ENCODE results near the gene CALCOCO2. TPM values are rescaled to one million over a fixed set of nuclear protein-coding genes. Genes with fewer than 3 reads are reported as not detected.

The CALCOCO2 gene
- total RNA-seq, 2 experiments from 2014 or later: 15.3 to 64.5 TPM

DNA sequence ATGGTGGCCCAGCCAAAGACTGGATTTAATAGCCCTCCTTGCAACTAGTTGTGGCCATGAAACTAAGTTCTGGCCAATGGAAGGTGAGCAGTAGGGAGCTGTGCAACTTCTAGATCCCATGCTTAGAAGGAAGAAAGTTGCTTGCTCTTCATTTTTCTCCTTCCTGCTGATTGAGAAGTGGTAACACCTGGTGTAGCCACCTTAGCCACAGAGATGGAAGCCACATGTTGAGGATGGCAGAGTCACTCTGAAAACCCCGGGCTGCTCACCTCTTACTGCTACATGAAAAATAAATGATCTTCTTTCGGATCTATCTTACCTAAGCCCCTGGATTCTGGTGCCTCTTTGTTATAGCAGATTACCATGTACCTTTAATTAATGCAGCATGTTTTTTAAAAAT is 51.4 kb downstream of the CALCOCO2 start:
- H3K9me3 ChIP-seq (ENCODE audit: low read length): no peaks in the 10 kb centered on the region
- POLR2A ChIA-PET: interaction anchor here (0.6 to 1.4 kb wide), 2 partner anchors 10 to 201 kb away, joined by 3 to 4 read pairs; partner anchors contain the start of gene ATP5MC1
- no peaks in the 10 kb centered on the region for H3K36me3 ChIP-seq (ENCODE audit: insufficient read depth, low read length)
- no peak overlapping the region for H3K27ac ChIP-seq (ENCODE audit: low read depth, low read length, poor library complexity, severe bottlenecking)
- no peaks in the 10 kb centered on the region for H3K4me1 ChIP-seq (ENCODE audit: insufficient read depth, low read length, poor library complexity, severe bottlenecking)
- no TSS peak for BruUV-seq (replicated peaks)
- no peak overlapping the region for H2AFZ ChIP-seq (ENCODE audit: low read length)
- TF ChIP-seq, protein P1, sequence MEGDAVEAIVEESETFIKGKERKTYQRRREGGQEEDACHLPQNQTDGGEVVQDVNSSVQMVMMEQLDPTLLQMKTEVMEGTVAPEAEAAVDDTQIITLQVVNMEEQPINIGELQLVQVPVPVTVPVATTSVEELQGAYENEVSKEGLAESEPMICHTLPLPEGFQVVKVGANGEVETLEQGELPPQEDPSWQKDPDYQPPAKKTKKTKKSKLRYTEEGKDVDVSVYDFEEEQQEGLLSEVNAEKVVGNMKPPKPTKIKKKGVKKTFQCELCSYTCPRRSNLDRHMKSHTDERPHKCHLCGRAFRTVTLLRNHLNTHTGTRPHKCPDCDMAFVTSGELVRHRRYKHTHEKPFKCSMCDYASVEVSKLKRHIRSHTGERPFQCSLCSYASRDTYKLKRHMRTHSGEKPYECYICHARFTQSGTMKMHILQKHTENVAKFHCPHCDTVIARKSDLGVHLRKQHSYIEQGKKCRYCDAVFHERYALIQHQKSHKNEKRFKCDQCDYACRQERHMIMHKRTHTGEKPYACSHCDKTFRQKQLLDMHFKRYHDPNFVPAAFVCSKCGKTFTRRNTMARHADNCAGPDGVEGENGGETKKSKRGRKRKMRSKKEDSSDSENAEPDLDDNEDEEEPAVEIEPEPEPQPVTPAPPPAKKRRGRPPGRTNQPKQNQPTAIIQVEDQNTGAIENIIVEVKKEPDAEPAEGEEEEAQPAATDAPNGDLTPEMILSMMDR (conservative IDR thresholded peaks at IDR 0.05; ENCODE audit: low read length): no peak
- TF ChIP-seq EZH2phosphoT487 (IDR thresholded peaks at IDR 0.05; ENCODE audit: borderline replicate concordance, low read depth, low read length): no peak
- no peak overlapping the region for H3K4me2 ChIP-seq (ENCODE audit: low read length)
- H3K79me2 ChIP-seq (ENCODE audit: insufficient read depth, low read depth, low read length): no peaks in the 10 kb centered on the region
- CTCF ChIA-PET (ENCODE audit: unreplicated experiment): interaction anchor here (0.6 kb wide), 2 partner anchors 158 to 308 kb away, joined by 3 to 6 read pairs; no protein-coding TSS in a partner anchor
- no peaks in the 10 kb centered on the region for H3K9me2 ChIP-seq (ENCODE audit: insufficient read depth, low read length)
- H4K20me1 ChIP-seq (ENCODE audit: insufficient read depth, low read length): no peaks in the 10 kb centered on the region
- no peak for DNase-seq (ENCODE audit: low spot score)
- intact Hi-C loops (cut with micrococcal nuclease; ENCODE audit: unreplicated experiment): no loop called here
- H3K4me3 ChIP-seq (ENCODE audit: low read depth, low read length, poor library complexity, severe bottlenecking): no peak overlapping the region

DNA sequence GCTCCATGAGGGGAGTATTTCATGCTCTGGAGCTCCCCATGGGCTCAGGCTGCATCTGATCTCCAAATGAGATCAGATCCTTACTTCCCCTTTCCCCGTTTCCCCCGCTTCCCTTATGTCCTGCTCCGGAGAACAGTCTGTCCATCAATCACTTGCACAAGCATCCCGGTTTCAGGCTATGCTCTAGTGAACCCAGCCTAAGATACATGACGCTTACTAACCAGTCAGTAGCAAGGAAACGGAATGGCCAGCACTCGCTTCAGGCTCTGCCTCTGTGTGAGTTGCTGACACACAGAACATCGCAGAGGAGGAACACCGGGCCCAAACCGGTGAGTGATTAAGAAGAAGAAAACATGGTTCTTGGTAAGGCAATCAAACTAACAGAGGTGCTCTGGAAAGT is 52.3 kb downstream of the CALCOCO2 start:
- ChIA-PET POLR2A (interaction anchor here (0.6 kb wide), 1 partner anchor 21 kb away, joined by 4 read pairs; no protein-coding TSS in a partner anchor), CTCF (ENCODE audit: unreplicated experiment) (no interaction called here)
- Histone ChIP-seq H4K20me1 (ENCODE audit: insufficient read depth, low read length) (no peaks in the 10 kb centered on the region), H3K27ac (ENCODE audit: low read depth, low read length, poor library complexity, severe bottlenecking) (no peak overlapping the region), H3K4me3 (ENCODE audit: low read depth, low read length, poor library complexity, severe bottlenecking) (no peak overlapping the region), H3K4me2 (ENCODE audit: low read length) (no peak overlapping the region), H2AFZ (ENCODE audit: low read length) (no peak overlapping the region), H3K4me1 (ENCODE audit: insufficient read depth, low read length, poor library complexity, severe bottlenecking) (no peaks in the 10 kb centered on the region), H3K36me3 (ENCODE audit: insufficient read depth, low read length) (no peaks in the 10 kb centered on the region), H3K9me3 (ENCODE audit: low read length) (no peaks in the 10 kb centered on the region), H3K79me2 (ENCODE audit: insufficient read depth, low read depth, low read length) (no peaks in the 10 kb centered on the region), H3K9me2 (ENCODE audit: insufficient read depth, low read length) (no peaks in the 10 kb centered on the region)
- no TSS peak for BruUV-seq (replicated peaks)
- no peak for TF ChIP-seq EZH2phosphoT487 (IDR thresholded peaks at IDR 0.05; ENCODE audit: borderline replicate concordance, low read depth, low read length)
- TF ChIP-seq, protein P1 (conservative IDR thresholded peaks at IDR 0.05; ENCODE audit: low read length): no peak
- DNase-seq (ENCODE audit: low spot score): no peak
- intact Hi-C loops (cut with micrococcal nuclease; ENCODE audit: unreplicated experiment): no loop called here

DNA sequence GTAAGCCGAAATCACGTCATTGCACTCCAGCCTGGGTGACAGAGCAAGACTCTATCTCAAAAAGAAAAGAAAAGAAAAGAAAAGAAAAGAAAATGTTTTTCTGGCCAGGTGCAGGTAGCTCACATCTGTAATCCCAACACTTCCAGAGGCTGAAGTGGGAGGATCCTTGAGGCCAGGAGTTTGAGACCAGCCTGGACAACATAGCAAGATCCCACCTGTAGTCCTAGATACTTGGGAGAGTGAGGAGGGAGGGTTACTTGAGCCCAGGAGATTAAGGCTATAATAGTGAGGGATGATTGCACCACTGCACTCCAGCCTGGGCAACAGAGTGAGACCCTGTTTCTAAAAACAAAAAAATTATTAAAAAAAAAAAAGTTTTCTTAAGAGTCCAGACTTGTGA is 59.3 kb downstream of the CALCOCO2 start:
- Histone ChIP-seq H3K4me1 (ENCODE audit: insufficient read depth, low read length, poor library complexity, severe bottlenecking) (peaks cover 19% of the 10 kb centered on the region), H2AFZ (ENCODE audit: low read length) (no peak overlapping the region), H3K27ac (ENCODE audit: low read depth, low read length, poor library complexity, severe bottlenecking) (no peak overlapping the region), H3K36me3 (ENCODE audit: insufficient read depth, low read length) (peaks cover 10% of the 10 kb centered on the region), H3K4me2 (ENCODE audit: low read length) (no peak overlapping the region), H3K79me2 (ENCODE audit: insufficient read depth, low read depth, low read length) (peaks cover 24% of the 10 kb centered on the region), H4K20me1 (ENCODE audit: insufficient read depth, low read length) (no peaks in the 10 kb centered on the region), H3K9me3 (ENCODE audit: low read length) (no peaks in the 10 kb centered on the region), H3K9me2 (ENCODE audit: insufficient read depth, low read length) (no peaks in the 10 kb centered on the region), H3K4me3 (ENCODE audit: low read depth, low read length, poor library complexity, severe bottlenecking) (no peak overlapping the region)
- POLR2A ChIA-PET: no interaction called here
- CTCF ChIA-PET (ENCODE audit: unreplicated experiment): no interaction called here
- intact Hi-C loops (cut with micrococcal nuclease; ENCODE audit: unreplicated experiment): no loop called here
- TF ChIP-seq, protein P1 (conservative IDR thresholded peaks at IDR 0.05; ENCODE audit: low read length): no peak
- no peak for TF ChIP-seq EZH2phosphoT487 (IDR thresholded peaks at IDR 0.05; ENCODE audit: borderline replicate concordance, low read depth, low read length)
- no peak for DNase-seq (ENCODE audit: low spot score)
- BruUV-seq (replicated peaks): no TSS peak

Data from OCI-LY7 (cell line).